ENCODE results near the gene GEMIN5. TPM values are rescaled to one million over a fixed set of nuclear protein-coding genes. Genes with fewer than 3 reads are reported as not detected.

The GEMIN5 gene
- total and polyA plus RNA-seq, 2 of the 13 experiments (the other 11 are each of a cell fraction or from before 2014, with no cell fraction given) = 6.6 to 28.6 TPM

- TF ChIP-seq EEA1 (CRISPR knock-in tag; IDR thresholded peaks at IDR 0.05; ENCODE audit: borderline replicate concordance) (no peak), ZNF674 (CRISPR knock-in tag; IDR thresholded peaks at IDR 0.05; ENCODE audit: low read depth) (no peak), ZNF136 (CRISPR knock-in tag; IDR thresholded peaks at IDR 0.05; ENCODE audit: low read depth) (peak; percentile 58; the same call in 1 of the 2 replicates), ZNF619 (CRISPR knock-in tag; IDR thresholded peaks at IDR 0.05) (0 out of 2 replicates have a peak, but pooled peaks have one; percentile 20), ZSCAN21 (CRISPR knock-in tag; IDR thresholded peaks at IDR 0.05; ENCODE audit: borderline replicate concordance) (peak; percentile 97), SETDB1 (CRISPR knock-in tag; IDR thresholded peaks at IDR 0.05; ENCODE audit: borderline replicate concordance) (no peak), ZHX2 (IDR thresholded peaks at IDR 0.05; ENCODE audit: low read depth) (peak; percentile 24; the same call in 1 of the 2 replicates), ZHX2 (CRISPR knock-in tag; IDR thresholded peaks at IDR 0.05; ENCODE audit: borderline replicate concordance) (peak; percentile 58; the same call in 1 of the 2 replicates), HDAC6 (IDR thresholded peaks at IDR 0.05; ENCODE audit: low read depth, low read length) (no peak), GZF1 (CRISPR knock-in tag; IDR thresholded peaks at IDR 0.05) (no peak; the same call in 1 of the 2 replicates), ZFYVE20 (CRISPR knock-in tag; IDR thresholded peaks at IDR 0.05; ENCODE audit: borderline replicate concordance, low read depth) (0 out of 2 replicates have a peak, but pooled peaks have one; percentile 52), ZNF430 (CRISPR knock-in tag; IDR thresholded peaks at IDR 0.05) (no peak; the same call in 1 of the 2 replicates), ZSCAN12 (CRISPR knock-in tag; IDR thresholded peaks at IDR 0.05) (no peak)
- TF ChIP-seq, protein P1, sequence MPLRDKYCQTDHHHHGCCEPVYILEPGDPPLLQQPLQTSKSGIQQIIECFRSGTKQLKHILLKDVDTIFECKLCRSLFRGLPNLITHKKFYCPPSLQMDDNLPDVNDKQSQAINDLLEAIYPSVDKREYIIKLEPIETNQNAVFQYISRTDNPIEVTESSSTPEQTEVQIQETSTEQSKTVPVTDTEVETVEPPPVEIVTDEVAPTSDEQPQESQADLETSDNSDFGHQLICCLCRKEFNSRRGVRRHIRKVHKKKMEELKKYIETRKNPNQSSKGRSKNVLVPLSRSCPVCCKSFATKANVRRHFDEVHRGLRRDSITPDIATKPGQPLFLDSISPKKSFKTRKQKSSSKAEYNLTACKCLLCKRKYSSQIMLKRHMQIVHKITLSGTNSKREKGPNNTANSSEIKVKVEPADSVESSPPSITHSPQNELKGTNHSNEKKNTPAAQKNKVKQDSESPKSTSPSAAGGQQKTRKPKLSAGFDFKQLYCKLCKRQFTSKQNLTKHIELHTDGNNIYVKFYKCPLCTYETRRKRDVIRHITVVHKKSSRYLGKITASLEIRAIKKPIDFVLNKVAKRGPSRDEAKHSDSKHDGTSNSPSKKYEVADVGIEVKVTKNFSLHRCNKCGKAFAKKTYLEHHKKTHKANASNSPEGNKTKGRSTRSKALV (CRISPR knock-in tag; IDR thresholded peaks at IDR 0.05) = peak; percentile 80; the same call in 1 of the 2 replicates
- TF ChIP-seq, protein P2, sequence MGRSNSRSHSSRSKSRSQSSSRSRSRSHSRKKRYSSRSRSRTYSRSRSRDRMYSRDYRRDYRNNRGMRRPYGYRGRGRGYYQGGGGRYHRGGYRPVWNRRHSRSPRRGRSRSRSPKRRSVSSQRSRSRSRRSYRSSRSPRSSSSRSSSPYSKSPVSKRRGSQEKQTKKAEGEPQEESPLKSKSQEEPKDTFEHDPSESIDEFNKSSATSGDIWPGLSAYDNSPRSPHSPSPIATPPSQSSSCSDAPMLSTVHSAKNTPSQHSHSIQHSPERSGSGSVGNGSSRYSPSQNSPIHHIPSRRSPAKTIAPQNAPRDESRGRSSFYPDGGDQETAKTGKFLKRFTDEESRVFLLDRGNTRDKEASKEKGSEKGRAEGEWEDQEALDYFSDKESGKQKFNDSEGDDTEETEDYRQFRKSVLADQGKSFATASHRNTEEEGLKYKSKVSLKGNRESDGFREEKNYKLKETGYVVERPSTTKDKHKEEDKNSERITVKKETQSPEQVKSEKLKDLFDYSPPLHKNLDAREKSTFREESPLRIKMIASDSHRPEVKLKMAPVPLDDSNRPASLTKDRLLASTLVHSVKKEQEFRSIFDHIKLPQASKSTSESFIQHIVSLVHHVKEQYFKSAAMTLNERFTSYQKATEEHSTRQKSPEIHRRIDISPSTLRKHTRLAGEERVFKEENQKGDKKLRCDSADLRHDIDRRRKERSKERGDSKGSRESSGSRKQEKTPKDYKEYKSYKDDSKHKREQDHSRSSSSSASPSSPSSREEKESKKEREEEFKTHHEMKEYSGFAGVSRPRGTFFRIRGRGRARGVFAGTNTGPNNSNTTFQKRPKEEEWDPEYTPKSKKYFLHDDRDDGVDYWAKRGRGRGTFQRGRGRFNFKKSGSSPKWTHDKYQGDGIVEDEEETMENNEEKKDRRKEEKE (IDR thresholded peaks at IDR 0.05) = no peak
- TF ChIP-seq, protein P3, sequence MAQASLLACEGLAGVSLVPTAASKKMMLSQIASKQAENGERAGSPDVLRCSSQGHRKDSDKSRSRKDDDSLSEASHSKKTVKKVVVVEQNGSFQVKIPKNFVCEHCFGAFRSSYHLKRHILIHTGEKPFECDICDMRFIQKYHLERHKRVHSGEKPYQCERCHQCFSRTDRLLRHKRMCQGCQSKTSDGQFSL (CRISPR knock-in tag; IDR thresholded peaks at IDR 0.05) = peak; percentile 19; the same call in 1 of the 2 replicates
Measured at GRCh38 chr5:154937718-154938466, at the start of gene GEMIN5 (continued).

Measured in HepG2 (cell line).